Neuronal stem cell (in vitro differentiated cells): ENCODE data around the gene GGT6. TPM values are rescaled to one million over a fixed set of nuclear protein-coding genes. Genes with fewer than 3 reads are reported as not detected.

Source experiments
- DNase-seq: peaks from one replicate; pipeline ENCODE4 v3.0.0-alpha.2; 2013; ENCODE audit warnings: low spot score
- H2AFZ ChIP-seq: one replicate; pipeline ENCODE4 v1.6.1; 2013; ENCODE audit warnings: mild to moderate bottlenecking, low read length, inconsistent platforms
- H2AK5ac ChIP-seq: 2 replicates; pipeline ENCODE4 v1.6.1; 2013; ENCODE audit warnings: low read depth, mild to moderate bottlenecking, inconsistent platforms, low read length, moderate library complexity, mixed read lengths
- H2BK120ac ChIP-seq: 2 replicates; pipeline ENCODE4 v1.6.1; 2013; ENCODE audit warnings: low read depth, mild to moderate bottlenecking, inconsistent platforms, low read length, moderate library complexity, mixed read lengths
- H2BK12ac ChIP-seq: one replicate; pipeline ENCODE4 v1.6.1; 2013; ENCODE audit warnings: low read length, inconsistent platforms
- H2BK15ac ChIP-seq: 2 replicates; pipeline ENCODE4 v1.6.1; 2013; ENCODE audit warnings: mild to moderate bottlenecking, low read length, inconsistent platforms, mixed read lengths
- H2BK5ac ChIP-seq: one replicate; pipeline ENCODE4 v1.6.1; 2013; ENCODE audit warnings: inconsistent platforms, mild to moderate bottlenecking, low read length, moderate library complexity
- H3K14ac ChIP-seq: one replicate; pipeline ENCODE4 v1.6.1; 2013; ENCODE audit warnings: low read length, inconsistent platforms
- H3K18ac ChIP-seq: 2 replicates; pipeline ENCODE4 v1.6.1; 2013; ENCODE audit warnings: low read length, inconsistent platforms
- H3K23ac ChIP-seq: 2 replicates; pipeline ENCODE4 v1.6.1; 2013; ENCODE audit warnings: low read depth, mild to moderate bottlenecking, mixed read lengths, low read length, inconsistent platforms; ENCODE audit not compliant: poor library complexity
- H3K27ac ChIP-seq: replicated peaks from 3 replicates; pipeline ENCODE4 v1.5.1; 2013; ENCODE audit warnings: low read length, inconsistent platforms
- H3K27me3 ChIP-seq, 3 experiments: 2 replicates each; pipeline ENCODE4 v1.6.1; 2013; ENCODE audit warnings: low read length in 3 of 3, mild to moderate bottlenecking in 2 of 3, inconsistent platforms in 1 of 3, low read depth in 1 of 3, mixed read lengths in 1 of 3, moderate library complexity in 1 of 3; ENCODE audit not compliant: control insufficient read depth in 3 of 3, insufficient read depth in 3 of 3
- H3K36me3 ChIP-seq, 2 donors: replicated peaks in 1 of 2; 2 replicates each; pipeline ENCODE4 v1.6.1; 2013; ENCODE audit warnings: low read length in 2 of 2; ENCODE audit not compliant: control insufficient read depth in 2 of 2, insufficient read depth in 2 of 2
- H3K4ac ChIP-seq: 2 replicates; pipeline ENCODE4 v1.6.1; 2013; ENCODE audit warnings: inconsistent platforms, mild to moderate bottlenecking, low read length, moderate library complexity
- H3K4me1 ChIP-seq, 2 donors: 1 replicate in 1 of 2; 2 replicates in 1 of 2; pipeline ENCODE4 v1.6.1; 2013; ENCODE audit warnings: low read length in 2 of 2, low read depth in 1 of 2; ENCODE audit not compliant: control insufficient read depth in 2 of 2, insufficient read depth in 1 of 2
- H3K4me2 ChIP-seq: one replicate; pipeline ENCODE4 v1.6.1; 2013; ENCODE audit warnings: mild to moderate bottlenecking, low read length, inconsistent platforms; ENCODE audit not compliant: insufficient read depth, poor library complexity, severe bottlenecking
- H3K4me3 ChIP-seq, 2 donors: 2 replicates each; pipeline ENCODE4 v1.5.1; 2013; ENCODE audit warnings: low read length in 2 of 2, mild to moderate bottlenecking in 2 of 2, inconsistent platforms in 1 of 2, moderate library complexity in 1 of 2
- H3K79me1 ChIP-seq: one replicate; pipeline ENCODE4 v1.6.1; 2013; ENCODE audit warnings: low read depth, mild to moderate bottlenecking, inconsistent platforms, low read length, moderate library complexity
- H3K9ac ChIP-seq: one replicate; pipeline ENCODE4 v1.6.1; 2013; ENCODE audit warnings: mild to moderate bottlenecking, low read depth, low read length, inconsistent platforms; ENCODE audit not compliant: poor library complexity
- H3K9me3 ChIP-seq, 2 donors: replicated peaks in 1 of 2; 2 replicates each; pipeline versions ENCODE3 to v1.6.1; 2013; ENCODE audit warnings: low read length in 2 of 2, mild to moderate bottlenecking in 2 of 2, inconsistent platforms in 1 of 2, low read depth in 1 of 2, mixed read lengths in 1 of 2, moderate library complexity in 1 of 2; ENCODE audit not compliant: control insufficient read depth in 2 of 2, insufficient read depth in 1 of 2
- H4K8ac ChIP-seq: one replicate; pipeline ENCODE4 v1.6.1; 2013; ENCODE audit warnings: low read depth, mild to moderate bottlenecking, inconsistent platforms, low read length, moderate library complexity
- H4K91ac ChIP-seq: one replicate; pipeline ENCODE4 v1.6.1; 2013; ENCODE audit warnings: low read length, low read depth, mild to moderate bottlenecking, inconsistent platforms; ENCODE audit not compliant: poor library complexity
- WGBS, 2 donors: extraction: QIAGEN DNeasy Blood & Tissue Kit; methylation state at CpG; one replicate each; pipeline ENCODE4 v1.1.7; 2013; ENCODE audit warnings: missing lambda C conversion rate in 2 of 2, mixed read lengths in 1 of 2; ENCODE audit not compliant: insufficient read length in 2 of 2, insufficient replicate concordance in 1 of 2; ENCODE audit errors: extremely low coverage in 2 of 2; 5-methylcytosine and 5-hydroxymethylcytosine counted together
- polyA plus RNA-seq, 2 experiments: library from polyadenylated mRNA; stranded (reverse); fragments of 200-250 nt; gene quantifications; one replicate each; pipeline ENCODE4 v1.2.3, GENCODE V29; 2013

GGT6 gene, protein sequence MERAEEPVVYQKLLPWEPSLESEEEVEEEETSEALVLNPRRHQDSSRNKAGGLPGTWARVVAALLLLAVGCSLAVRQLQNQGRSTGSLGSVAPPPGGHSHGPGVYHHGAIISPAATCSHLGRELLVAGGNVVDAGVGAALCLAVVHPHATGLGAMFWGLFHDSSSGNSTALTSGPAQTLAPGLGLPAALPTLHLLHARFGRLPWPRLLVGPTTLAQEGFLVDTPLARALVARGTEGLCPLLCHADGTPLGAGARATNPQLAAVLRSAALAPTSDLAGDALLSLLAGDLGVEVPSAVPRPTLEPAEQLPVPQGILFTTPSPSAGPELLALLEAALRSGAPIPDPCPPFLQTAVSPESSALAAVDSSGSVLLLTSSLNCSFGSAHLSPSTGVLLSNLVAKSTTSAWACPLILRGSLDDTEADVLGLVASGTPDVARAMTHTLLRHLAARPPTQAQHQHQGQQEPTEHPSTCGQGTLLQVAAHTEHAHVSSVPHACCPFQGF
- not detected for polyA plus RNA-seq (2013, experiment 1 of 2)
- not detected for polyA plus RNA-seq (2013, experiment 2 of 2)

DNA sequence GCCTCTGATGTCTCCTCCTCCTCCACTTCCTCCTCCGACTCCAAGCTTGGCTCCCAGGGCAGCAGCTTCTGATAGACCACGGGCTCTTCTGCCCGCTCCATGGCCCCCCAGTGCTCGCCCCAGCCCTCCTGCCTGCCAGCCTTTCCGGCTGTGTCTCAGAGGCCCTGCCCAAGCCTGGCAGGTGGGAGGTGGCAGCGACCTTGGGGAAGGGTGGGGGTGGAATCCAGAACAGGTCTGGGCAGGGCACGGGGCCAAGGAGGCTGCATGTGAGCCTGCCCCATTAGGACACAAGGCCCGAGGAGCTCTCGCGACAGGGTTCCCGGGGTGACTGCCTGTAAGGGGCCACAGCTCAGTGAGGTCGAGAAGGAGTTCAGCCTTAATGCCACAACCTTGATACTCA, at the start of gene GGT6:
GGT6 (minus strand) TSS at position 157 of the 400 bp plus-strand sequence; CDS start at position 101, 56 bp downstream.
- Histone ChIP-seq H3K36me3 (no peaks in the 10 kb centered on the region), H3K27ac (no peak within 1 kb of the TSS)

DNA sequence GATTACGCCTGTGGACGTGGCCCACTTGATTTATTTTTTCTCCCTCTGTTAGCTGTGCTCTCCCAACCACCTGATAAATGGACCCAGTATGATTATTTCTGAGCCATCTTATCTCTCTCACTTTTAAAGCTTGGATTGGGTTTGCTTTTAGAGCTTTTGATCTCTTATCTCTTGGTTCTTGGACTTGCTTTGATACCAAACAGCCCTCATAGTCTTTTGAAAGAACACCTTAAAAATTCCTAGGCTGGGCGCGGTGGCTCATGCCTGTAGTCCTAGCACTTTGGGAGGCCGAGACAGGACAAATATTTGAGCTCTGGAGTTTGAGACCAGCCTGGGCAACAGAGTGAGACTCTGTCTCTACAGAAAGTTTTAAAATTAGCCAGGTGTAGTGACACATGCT, 49.8 kb upstream of the GGT6 start:
- H4K8ac ChIP-seq = no peak overlapping the region
- peaks cover 5 to 9% of the 10 kb centered on the region in 2 donors for H3K4me1 ChIP-seq
- H3K4me3 ChIP-seq = no peak overlapping the region
- H3K79me1 ChIP-seq = no peaks in the 10 kb centered on the region
- no peak overlapping the region for H2BK120ac ChIP-seq
- no peak overlapping the region for H2AK5ac ChIP-seq
- no peak overlapping the region for H3K4me2 ChIP-seq
- H4K91ac ChIP-seq = no peak overlapping the region
- peaks cover 0 to 1% of the 10 kb centered on the region in 2 donors for H3K36me3 ChIP-seq
- H3K27ac ChIP-seq = no peak overlapping the region
- no peak overlapping the region for H2BK5ac ChIP-seq
- no peak overlapping the region for H3K4ac ChIP-seq
- no peak overlapping the region for H3K18ac ChIP-seq
- no peak overlapping the region for H3K9ac ChIP-seq
- no peak overlapping the region for H3K14ac ChIP-seq
- H2BK15ac ChIP-seq = no peak overlapping the region
- peaks cover 0 to 20% (median 0%) of the 10 kb centered on the region in 3 experiments for H3K27me3 ChIP-seq
- no peak overlapping the region for H3K23ac ChIP-seq
- H2BK12ac ChIP-seq = no peak overlapping the region
- no peak for DNase-seq
- no peaks in the 10 kb centered on the region for H3K9me3 ChIP-seq
- WGBS, 2 donors = no CpG with 5 or more reads among the region's 5 CpGs
- H2AFZ ChIP-seq = no peak overlapping the region

More for the DNA sequence above, at the start of gene GGT6:
- H3K4me1 ChIP-seq = peaks cover 9 to 23% of the 10 kb centered on the region in 2 donors
- no peak within 1 kb of the TSS for H3K4me3 ChIP-seq
- H3K9me3 ChIP-seq = no peaks in the 10 kb centered on the region
- no peak for DNase-seq
- peak within 1 kb of the TSS; percentile 63 for H2BK12ac ChIP-seq
- H2BK15ac ChIP-seq = peak within 1 kb of the TSS; percentile 56
- H2AFZ ChIP-seq = no peak within 1 kb of the TSS
- no peak within 1 kb of the TSS for H3K4me2 ChIP-seq
- no peaks in the 10 kb centered on the region for H3K79me1 ChIP-seq
- no peak within 1 kb of the TSS for H2BK5ac ChIP-seq
- no CpG with 5 or more reads among the region's 12 CpGs for WGBS, 2 donors
- H2BK120ac ChIP-seq = peak within 1 kb of the TSS; percentile 92
- no peak within 1 kb of the TSS for H3K4ac ChIP-seq
- peak within 1 kb of the TSS; percentile 92 for H4K8ac ChIP-seq
- peaks cover 0 to 16% (median 0%) of the 10 kb centered on the region in 3 experiments for H3K27me3 ChIP-seq
- peak within 1 kb of the TSS; percentile 83 for H3K14ac ChIP-seq
- no peak within 1 kb of the TSS for H3K9ac ChIP-seq
- peak within 1 kb of the TSS; percentile 36 for H3K23ac ChIP-seq
- no peak within 1 kb of the TSS for H4K91ac ChIP-seq
- peak within 1 kb of the TSS; percentile 49 for H3K18ac ChIP-seq
- H2AK5ac ChIP-seq = peak within 1 kb of the TSS; percentile 29

DNA sequence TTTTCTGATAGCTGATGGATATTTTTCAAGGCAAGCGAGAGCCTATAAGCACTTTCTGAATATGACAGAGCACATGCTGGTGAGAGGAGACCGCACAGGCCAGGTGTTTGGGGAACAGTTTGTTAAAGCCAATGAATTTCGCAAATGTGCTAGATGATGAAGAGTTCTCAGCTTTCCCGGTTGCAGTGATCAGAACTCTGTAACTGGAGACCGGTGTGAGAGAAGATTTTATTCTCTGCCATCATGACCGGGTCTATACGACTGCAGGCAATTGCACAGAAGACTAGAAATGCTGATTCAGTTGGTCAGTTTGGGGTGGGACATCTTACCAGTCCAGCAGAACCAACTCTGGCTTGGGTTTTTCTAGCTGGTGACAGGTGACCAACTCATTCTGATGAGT, 49.4 kb upstream of the GGT6 start:
- WGBS, 2 donors = no CpG with 5 or more reads among the region's 7 CpGs
- Histone ChIP-seq H3K4me2 (no peak overlapping the region), H3K4ac (no peak overlapping the region), H2BK15ac (no peak overlapping the region), H3K18ac (no peak overlapping the region), H3K23ac (no peak overlapping the region), H4K8ac (no peak overlapping the region), H3K27ac (no peak overlapping the region), H3K9ac (no peak overlapping the region), H2BK120ac (no peak overlapping the region), H2AK5ac (no peak overlapping the region), H3K36me3 (peaks cover 0 to 1% of the 10 kb centered on the region in 2 donors), H3K14ac (no peak overlapping the region), H2BK5ac (no peak overlapping the region), H3K27me3 (peaks cover 0 to 20% (median 0%) of the 10 kb centered on the region in 3 experiments), H3K9me3 (no peaks in the 10 kb centered on the region), H4K91ac (no peak overlapping the region), H2BK12ac (no peak overlapping the region), H3K4me3 (no peak overlapping the region), H3K4me1 (peaks cover 5 to 9% of the 10 kb centered on the region in 2 donors), H2AFZ (no peak overlapping the region), H3K79me1 (no peaks in the 10 kb centered on the region)
- DNase-seq = no peak

DNA sequence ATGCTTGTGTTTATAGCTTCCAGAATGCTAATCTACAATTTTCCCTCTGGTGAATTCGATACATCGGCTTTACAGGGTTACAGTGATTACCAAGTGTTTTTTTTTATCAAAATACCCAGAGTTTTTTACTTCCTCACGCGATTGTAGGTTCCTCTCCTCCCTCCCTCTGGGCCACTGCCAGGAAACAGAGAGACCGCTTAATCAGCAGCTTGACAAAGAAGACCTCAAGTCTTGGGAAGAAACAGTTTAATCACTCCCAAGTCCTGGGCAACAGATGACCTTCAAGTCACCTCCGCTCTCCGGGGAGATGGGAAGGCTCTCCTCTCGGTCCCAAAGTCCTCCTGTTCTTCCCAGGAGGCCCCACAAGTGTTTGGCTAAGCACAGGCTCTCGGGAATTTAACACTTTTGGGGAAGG, 47.4 kb upstream of the GGT6 start:
- Histone ChIP-seq H2AK5ac (no peak overlapping the region), H3K36me3 (peaks cover 0 to 1% of the 10 kb centered on the region in 2 donors), H3K9ac (no peak overlapping the region), H3K79me1 (no peaks in the 10 kb centered on the region), H3K23ac (no peak overlapping the region), H4K8ac (no peak overlapping the region), H3K9me3 (no peaks in the 10 kb centered on the region), H2BK5ac (no peak overlapping the region), H2BK120ac (no peak overlapping the region), H3K4ac (no peak overlapping the region), H3K4me2 (no peak overlapping the region), H3K27me3 (peaks cover 0 to 31% (median 0%) of the 10 kb centered on the region in 3 experiments), H3K18ac (no peak overlapping the region), H3K27ac (no peak overlapping the region), H2BK15ac (no peak overlapping the region), H3K4me3 (no peak overlapping the region), H3K14ac (no peak overlapping the region), H2BK12ac (no peak overlapping the region), H2AFZ (peak overlapping the region; percentile 65), H3K4me1 (peaks cover 8 to 9% of the 10 kb centered on the region in 2 donors), H4K91ac (no peak overlapping the region)
- DNase-seq = no peak
- no CpG with 5 or more reads among the region's 9 CpGs for WGBS, 2 donors
